Measurements from ENCODE around the gene ZNF101.

Gene ZNF101

DNA sequence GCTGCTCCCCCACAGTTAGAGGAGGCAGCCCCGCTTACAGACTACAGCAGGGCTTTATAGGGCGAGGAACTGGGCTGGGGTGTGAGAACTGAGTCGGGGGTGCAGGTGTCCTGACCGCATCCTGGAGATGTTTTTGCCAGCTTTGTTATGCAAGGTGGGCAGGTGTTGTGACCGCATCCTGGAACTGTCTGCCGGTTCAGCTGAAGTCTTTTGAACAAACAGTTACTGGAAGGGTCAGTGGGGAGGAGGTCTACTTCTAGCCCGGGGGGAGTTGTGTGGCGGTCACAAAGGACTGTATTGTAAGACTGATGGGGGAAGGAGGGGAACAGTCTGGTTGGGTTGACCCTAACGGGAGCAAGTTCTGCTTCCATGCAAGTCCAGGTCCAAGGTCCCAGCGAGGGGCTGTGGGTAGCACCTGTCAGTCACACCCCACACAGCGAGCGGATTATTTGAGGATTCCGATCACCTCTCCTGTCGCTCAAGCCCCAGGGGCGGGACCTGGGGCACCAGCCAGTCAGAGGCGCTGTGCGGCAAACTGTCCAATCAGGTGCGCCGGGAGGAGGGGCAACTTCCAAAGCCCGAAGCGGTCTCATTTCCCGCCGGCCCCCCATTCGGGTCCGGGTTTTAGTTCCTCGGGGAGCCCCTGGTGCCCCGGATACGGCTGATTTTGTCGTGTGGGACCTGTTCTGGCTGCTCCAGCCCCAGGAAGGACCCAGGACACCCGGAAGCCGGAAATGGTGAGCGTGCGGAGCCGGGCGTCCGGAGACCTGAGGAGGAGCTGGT lies at the start of gene ZNF101:
TSS of gene ZNF101 (plus strand) at position 610 of the 783 bp plus-strand sequence. CDS start at position 735, 125 bp downstream.
- peak; percentile 97 for DNase-seq

DNA sequence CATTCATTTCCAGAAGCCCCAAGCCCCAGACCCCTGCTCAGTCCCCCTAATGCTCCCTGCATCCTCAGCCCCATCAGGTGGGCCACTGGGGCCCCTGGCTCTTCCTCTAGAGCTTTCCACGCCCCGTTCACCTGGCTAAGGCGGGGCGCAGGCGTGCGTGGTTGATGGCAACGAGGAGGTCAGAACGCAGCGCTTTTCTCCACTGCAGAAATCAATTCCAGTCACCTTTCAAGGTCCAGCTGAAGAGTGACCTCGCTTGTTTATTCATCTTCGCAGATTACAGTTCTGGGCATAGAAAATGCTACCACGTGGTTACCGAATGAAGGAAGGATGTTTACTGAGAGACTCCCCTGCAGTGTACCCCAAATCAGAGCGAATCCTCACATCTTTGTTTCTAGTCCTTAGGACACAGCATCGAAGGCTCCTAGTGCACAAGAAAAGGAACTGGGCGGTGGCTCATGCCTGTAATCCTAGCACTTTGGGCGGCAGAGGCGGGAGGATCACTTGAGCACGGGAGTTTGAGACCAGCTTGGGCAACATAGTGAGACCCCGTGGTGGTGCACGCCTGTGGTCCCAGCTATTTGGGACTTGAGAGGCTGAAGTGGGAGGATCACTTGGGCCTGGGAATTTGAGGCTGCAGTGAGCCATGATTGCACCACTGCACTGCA lies 49.3 kb upstream of the ZNF101 start:
- DNase-seq = no peak

DNA sequence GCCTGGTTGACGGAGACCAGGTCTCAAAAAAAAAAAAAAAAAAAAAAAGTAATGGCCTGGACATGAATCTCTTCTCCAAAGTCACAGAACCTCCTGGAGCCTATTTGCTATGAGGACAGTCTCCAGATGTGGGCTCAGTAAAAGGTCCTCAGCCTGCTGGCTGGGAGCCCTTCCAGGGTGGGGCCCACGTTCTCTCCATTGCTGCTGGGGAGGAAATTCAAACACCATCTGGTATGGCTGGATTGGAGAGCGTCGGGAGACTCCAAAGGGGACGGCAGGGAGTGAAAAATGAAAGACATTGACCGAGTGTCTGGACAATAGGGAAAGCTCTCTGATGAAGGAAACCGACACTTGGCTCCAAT lies 48.8 kb upstream of the ZNF101 start:
- no peak for DNase-seq

DNA sequence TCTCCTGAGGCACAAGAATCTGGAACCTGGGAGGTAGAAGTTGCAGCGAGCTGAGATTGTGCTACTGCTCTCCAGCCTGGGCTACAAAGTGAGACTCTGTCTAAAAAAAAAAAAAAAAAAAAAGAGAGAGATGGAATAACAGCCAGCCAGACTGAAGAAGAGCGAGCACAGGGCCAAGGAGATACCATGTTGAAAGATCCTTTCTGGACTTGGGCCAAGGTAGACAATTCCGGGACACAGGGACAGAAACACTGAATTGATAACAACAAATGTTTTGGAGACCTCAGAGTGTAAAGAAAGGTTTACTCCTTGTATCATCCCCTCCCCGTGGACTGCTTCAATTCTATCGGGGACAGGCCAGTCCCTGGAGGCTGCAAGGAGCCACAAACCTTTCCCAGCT lies 45.3 kb upstream of the ZNF101 start:
- DNase-seq = no peak

DNA sequence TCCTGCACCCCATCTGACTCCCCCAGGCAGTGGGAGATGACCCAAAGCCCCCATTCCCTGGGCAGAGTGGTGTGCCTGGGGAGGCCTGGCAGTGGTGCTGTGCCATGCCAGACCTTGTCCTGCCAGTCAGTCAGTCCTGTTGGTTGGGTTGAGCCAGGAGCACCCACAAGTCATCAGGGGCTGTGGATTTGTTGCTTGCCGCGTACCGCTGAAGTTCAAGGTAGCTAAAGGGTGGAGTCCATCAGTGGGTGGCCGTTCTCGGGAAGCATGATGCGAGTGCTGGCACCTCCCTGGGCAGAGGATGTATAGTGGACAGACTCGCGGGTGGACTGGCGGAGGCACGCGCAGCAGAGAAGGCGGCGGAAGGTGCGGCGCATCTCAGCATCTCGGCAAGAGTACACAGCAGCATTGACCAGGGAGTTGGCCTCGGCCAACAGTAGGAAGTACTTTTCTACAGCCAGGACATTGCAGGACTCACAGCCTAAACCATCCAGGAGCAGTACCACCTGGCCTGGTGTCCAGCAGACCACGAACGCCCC lies 44.5 kb upstream of the ZNF101 start:
- DNase-seq = no peak

DNA sequence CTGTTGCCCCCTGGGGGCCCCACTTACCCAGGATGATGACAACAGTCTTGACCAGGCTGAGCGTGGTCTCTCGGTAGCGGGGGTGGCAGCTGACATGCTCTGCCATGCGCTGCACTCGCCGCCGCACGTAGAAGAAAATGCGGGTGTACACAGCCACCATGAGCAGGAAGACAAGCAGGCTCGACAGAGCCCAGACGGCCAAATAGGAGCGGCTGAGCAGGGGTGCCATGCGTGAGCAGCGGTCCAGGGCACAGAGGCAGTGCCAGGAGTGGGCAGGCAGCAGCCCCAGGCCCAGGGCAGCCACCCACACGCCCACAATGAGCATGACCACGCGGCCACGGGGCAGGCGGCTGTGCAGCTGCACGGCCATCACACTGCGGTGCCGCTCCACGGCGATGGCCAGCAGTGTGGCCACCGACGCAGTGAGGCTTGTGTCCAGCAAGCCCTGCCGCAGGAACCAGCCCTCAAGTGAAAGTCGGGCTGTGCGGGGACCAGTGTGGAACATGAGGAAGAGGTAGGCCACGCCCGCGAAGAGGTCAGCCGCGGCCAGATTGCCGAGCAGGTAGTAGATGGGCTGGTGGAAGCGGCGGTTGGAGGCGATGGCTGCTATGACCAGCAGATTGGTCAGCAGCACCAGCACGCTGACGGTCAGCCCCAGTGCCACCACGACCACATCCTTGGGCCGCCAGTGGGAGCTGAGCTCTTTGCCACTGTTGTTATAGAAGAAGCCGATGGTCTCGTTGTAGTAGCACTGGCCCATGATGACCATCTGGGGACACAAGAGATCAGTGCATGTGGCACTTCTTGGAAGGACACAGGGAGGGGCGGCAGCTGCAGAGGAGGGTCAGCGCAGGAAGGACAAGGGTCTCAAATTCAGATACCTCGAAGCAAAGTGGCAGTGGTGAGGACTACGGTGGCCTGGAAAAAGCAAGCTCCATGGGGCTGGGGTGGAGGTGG lies 41.8 kb upstream of the ZNF101 start:
- no peak for DNase-seq

DNA sequence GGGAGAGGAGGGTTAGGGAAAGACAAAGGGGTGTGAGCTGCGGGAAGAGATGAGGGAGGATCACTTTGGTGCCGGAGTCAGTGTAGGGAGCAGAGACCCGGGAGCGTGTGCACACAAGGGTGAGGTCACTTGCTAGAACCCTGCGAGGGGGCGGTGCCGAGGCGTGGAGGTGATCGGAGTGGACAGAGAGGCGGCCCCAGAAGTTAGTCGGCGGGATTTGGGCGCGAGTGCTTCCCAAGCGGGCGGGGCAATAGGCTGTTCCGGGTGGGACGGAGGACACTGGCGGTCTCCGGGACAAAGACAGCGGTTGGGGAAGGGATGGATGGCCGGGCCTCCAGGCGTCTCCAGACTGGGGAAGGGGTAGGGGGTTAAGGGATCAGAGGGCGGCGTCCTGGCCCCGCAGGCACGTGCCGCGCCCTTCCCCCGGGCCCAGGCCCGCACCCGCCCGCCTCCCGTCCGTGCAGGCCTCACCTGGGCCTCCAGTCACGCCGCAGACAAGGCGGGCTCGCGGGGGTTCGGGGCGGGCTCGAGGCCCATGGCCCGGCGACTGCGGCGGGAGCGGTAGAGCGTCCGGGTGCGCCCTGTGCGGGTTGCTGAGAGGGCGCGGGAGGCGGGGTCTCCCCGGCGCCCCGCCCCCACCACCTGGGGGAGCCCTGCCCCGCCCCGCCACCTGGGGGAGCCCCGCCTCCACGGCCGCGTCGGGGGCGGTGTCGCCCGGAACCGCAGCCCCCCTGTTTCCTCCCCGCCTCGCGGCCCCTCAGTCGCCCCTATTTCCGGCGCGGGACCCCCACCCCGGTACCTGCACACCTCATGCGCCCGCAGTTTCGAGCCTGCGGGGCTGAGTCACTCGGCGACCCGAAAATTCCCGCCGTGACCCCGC lies 40.8 kb upstream of the ZNF101 start, which contains the start of gene LPAR2:
TSS of gene LPAR2 (minus strand) at position 600 of the 880 bp plus-strand sequence. CDS start 945 bp downstream, outside the sequence.
- no peak for DNase-seq

DNA sequence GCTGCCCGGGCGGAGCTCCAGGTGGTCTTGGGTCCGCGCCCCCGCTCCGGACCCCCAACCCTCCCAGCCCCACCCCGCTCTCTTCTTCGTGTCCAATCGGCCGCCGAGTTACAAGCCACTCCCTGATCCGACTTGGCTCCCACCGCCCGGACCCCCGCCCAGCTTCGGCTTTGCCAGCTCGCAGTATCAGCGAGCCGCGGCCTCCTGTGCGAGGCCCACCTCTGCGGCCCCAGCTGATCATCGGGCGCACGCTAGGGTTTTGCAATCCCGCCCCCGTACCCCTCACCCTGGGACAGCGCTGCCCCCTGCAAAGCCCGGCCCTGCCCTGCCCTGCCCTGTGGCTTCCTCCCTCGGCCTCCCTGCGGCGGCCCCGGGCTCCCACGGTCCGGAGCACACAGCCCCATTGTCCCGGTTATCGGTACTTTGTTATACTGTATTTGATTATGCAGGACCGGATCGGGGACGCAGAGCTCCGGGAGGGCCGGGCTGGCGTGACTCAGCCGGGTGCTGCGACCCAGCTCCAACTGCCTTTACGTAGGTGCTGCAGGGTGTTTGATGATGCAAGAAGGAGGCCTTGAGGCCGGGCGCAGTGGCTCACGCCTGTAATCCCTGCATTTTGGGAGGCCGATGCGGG lies 40.0 kb upstream of the ZNF101 start:
- DNase-seq = no peak

DNA sequence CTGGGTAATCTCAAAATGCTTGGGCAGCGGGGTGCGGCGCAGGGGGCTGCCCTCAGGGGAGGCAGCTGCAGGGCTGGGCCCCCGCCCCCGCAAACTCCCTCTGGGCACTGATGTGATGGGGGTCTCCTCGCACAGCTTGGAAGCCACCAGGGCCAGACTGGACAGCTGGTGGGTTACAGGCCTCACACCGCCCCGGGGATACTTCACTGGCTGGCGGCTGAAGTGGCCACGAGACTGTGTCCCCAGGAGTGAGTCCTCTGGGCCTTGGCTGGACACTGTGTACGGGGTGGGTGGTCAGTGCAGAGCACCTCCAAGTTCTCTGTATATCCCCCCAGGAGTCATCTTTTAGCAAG lies 38.6 kb upstream of the ZNF101 start:
- no peak for DNase-seq

DNA sequence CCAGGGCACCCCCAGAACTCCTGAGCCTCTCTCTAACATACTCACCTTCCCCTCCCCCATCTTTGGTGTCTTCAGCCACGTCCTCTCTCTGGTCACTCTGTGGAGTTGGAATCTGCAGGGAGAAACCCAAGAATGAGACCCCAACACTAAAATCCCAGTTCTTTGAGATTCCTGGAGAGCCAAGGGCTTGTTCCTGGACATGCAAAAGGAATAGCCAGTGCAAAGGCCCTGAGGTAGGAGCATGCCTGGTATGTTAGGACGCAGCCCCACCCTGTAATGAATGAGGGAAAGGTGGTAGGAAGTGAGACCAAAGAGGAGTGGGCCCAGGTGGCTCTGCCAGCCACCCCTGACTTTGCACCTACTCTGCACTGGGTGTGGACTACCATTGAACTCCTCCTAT lies 38.2 kb upstream of the ZNF101 start:
- no peak for DNase-seq

DNA sequence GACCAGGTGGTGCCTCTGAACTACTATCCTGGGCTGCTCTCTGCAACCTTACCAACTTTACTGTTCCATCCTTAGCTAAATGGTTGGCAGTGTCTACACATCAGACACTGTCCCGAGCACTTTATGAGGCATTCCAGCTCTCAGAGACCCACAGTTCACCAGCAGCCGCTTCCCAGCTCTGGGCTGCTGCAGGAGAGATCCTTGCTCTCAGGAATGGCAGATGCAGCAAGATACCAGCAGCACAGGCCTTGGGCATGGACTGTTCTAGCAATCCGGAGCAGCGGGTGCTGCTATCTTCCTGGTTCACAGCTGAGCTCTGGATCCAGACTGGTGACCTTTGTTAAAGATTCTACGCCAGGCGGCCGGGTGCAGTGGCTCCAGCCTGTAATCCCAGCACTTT lies 37.3 kb upstream of the ZNF101 start:
- no peak for DNase-seq

DNA sequence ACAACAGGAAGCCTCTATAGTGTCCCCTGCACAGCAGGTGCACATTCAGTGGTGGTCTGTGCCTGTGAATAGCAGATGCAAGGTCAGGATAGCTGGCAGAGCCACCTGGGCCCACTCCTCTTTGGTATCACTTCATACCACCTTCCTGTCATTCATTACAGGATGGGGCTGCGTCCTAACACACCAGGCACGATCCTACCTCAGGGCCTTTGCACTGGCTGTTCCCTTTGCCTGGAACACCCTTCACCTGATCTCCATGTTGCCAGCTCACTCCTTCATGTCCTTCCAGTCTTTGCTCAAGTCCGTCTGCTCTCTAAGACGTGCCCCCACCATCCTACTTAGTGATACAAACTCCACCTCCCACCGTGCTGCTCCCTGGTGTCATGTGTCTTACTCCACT lies 36.0 kb upstream of the ZNF101 start:
- no peak for DNase-seq

DNA sequence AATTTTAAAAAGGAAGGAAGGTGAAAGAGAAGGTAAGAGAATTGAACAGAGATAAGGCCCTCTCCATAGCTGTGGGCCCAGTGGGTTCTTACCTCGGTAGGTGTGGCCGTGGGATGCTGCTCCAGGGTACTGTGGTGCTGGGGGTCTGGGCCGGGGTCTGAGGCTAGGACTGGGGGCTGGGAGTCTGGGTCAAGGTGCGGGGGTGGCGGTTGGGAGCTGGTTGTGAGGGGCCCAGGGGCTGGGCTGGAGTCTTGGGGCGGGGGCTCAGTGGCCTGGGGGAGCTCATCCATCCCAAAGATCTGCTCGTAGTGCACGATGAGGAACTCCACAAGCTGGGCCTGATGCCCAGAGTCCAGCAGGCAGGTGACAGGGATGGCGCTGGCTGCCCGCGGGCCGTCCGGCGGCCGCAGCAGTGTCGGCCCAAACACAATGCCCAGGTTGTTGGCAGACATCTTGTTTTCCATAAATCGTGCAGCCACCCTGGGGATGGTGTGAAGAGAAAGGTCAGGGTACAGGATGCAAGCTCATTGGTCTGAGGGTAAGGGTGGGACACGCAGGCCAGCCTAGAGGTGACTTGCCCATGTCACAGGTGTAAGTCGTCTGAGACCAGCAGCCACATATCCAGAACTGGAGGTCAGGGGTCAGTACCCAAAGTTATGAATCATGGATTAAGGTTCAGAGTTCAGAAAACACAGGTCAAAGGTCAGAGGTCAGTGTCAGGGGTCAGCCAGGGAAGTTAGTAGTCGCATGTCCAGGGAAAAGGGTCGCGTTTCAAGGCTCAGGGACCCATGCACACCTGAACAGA lies 34.7 kb upstream of the ZNF101 start:
- no peak for DNase-seq

DNA sequence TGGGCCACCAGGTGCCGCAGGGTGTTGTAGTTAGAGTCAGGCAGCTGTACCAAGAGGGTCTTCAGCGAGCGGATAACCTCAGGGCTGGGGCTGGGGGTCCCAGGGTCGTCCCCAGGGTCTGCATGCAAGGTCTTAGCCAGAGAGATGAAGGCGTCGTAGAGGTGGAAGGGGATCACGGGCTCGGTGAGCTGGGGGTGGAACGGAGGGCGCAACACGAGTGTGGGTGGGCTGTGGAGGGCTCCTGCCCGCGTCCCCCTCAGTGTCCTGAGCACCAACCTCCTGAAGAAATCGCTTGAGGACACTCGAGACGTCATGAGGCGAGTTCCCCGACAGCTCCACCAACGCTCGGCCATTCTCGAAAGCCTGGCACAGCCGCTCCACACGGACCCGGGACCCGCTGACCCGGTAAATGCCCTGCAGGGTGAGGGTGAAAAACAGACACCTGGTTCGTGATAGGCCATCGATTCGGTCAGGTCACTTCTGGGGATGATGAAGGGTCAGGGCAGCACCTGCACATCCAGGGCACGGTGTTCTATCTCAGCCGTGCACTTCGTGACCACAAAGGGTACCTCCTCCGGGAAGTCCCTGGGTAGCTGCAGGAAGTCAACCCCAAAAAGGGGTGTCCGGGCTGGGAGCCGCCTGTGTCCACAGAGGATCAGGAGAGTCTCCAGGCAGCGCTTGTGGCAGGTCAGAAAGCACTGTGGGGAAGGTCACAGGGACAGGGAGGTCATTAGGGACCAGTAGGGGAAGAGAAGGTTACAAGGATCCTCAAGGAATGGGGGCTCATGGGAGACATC lies 33.9 kb upstream of the ZNF101 start:
- DNase-seq = no peak

DNA sequence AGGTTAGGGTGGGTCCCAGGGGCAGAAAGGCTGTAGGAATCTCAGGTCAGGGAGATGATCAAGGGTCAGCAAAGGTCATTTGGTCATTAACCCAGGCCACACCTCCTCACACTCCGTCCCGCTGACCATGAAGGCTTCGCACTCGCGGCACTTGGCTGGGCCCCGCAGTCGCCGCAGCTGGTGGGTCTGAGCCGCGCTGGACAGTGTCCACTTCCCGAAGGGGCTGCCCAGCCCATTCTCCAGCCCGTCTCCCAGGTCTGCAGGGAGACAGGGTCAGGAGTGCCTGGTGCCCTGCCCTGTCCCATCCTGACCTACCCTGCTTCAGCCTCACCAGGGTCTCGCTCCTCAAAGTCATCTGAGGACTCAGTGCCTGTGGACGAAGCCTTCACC lies 33.3 kb upstream of the ZNF101 start:
- DNase-seq = no peak

DNA sequence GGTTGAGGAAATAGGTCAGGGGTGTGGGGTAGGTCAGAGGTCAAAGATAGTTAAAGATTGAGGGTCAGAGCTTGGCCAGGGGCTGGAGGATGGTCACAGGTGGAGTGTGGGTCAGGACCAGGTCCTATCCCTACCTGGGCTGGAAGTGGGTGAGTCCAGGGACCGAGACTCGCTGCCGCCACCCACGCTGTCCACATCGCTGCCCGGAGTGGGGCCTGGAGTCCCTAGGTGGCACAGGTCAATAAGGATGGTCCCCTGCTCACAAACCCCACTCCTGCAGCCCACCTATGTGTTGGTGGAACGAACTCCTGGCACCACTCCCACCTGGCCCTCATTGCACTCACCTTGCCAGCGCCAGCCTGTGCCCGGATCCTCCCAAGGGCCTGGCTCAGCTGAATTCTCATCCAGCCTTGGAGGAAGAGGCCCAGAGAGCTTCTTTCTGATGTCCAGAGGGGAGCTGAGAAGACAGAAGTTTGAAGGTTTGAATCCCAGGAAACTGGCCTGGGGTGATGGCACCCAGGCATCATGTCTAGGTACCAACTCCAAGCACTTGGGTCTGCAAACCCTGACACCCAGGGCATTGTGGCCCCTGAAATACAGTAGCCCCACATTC lies 32.0 kb upstream of the ZNF101 start:
- DNase-seq = no peak

DNA sequence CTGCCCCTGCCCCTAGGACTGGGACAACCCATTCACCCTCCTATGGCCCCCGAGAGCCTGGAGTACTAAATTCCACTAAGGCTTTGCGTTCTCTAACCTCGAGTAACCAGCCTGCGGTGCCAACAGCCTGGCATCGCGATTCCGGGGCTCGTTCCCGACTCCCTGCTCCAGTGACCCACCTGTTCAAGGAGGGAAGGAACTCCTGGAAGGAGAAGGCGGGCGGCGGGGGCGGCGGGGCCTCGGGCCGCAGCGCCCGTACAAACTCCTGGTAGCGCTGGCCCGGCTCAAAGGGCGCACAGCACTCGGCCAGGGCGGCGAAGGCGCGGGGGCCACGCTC lies 31.5 kb upstream of the ZNF101 start:
- no peak for DNase-seq

DNA sequence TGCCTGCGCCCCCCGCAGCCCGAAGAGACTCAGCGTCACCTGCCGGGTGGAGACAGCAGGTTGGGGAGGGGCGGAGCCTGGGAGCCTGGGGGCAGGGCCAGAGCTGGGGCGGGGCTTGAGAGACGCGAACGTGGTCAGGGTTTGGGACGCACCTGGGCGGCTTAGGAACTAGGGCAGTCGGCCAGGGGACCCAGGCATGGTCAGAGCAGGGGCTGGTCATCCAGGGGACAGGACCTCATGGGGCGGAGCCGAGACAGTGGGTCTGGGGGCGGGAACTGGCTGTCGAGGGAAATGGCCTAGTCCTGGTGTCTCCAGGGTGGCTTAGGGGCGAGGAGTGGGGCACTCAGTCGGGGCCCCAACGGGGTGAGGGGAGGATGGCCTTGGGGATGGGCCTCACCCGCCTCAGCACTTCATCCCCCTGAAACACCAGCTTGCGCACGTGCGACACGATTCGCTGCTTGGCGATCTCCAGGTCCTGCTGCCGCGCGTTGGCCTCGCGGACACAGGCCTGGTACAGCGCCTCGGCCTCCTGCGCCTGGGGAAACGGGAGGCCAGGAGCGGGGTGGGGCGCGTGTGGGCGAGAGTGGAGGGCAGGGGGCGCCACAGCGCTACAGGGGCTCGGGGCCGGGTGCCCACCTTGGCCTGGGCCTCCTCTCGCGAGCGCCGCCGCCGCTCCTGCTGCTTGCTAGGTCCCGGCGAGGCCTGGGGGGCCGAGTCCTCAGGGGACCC lies 31.0 kb upstream of the ZNF101 start:
- DNase-seq = no peak

Measured in NK-92 treated with Interleukin-12 subunit alpha and Interleukin-12 subunit beta, amount 100 ng/mL, for 24 hours (cell line).